AG04450 (cell line): ENCODE measurements around the gene RBM19. TPM values are rescaled to one million over a fixed set of nuclear protein-coding genes. Genes with fewer than 3 reads are reported as not detected.

Experiments used
- CTCF ChIA-PET: fragments of 300-600, 350-600 bp; formaldehyde crosslinking; extraction: SDS; loops from one replicate; lab custom pipeline; 2022; ENCODE audit warnings: antibody characterized with exemption, inconsistent platforms; lab: Charles Lee
- POLR2A ChIA-PET: fragments of 350-600 bp; formaldehyde crosslinking; extraction: SDS; loops from one replicate; lab custom pipeline; 2021; ENCODE audit warnings: antibody characterized with exemption, inconsistent platforms; lab: Yijun Ruan, JAX
- DNase-seq: peaks from one replicate; pipeline ENCODE4 v3.0.0-alpha.2; 2011; ENCODE audit warnings: low read depth, low spot score
- H3K27ac ChIP-seq: one replicate; pipeline ENCODE4 v1.5.1; 2012; ENCODE audit warnings: low read depth, low read length, control low read depth
- H3K27me3 ChIP-seq: one replicate; pipeline ENCODE4 v1.6.0; 2012; ENCODE audit warnings: low read length; ENCODE audit not compliant: control insufficient read depth, insufficient read depth
- H3K4me3 ChIP-seq: 2 replicates; pipeline ENCODE4 v1.5.1; 2011; ENCODE audit warnings: mild to moderate bottlenecking, low read depth, low read length, control low read depth
- H3K9me3 ChIP-seq: 2 replicates; pipeline ENCODE4 v1.5.1; 2012; ENCODE audit warnings: low read length; ENCODE audit not compliant: control insufficient read depth, insufficient read depth
- polyA plus RNA-seq: library from polyadenylated mRNA; depleted of rRNA; stranded (reverse); fragments of >200 nt; gene quantifications from 2 replicates; pipeline ENCODE4 v1.2.3, GENCODE V29; 2011
- TF ChIP-seq, protein P1 (sequence below): IDR thresholded peaks from 2 replicates; pipeline ENCODE4 v1.5.1; 2011; ENCODE audit warnings: low read depth, low read length, control low read depth, inconsistent platforms

RBM19 gene
- polyA plus RNA-seq, 1 experiment: 10.6 TPM

DNA sequence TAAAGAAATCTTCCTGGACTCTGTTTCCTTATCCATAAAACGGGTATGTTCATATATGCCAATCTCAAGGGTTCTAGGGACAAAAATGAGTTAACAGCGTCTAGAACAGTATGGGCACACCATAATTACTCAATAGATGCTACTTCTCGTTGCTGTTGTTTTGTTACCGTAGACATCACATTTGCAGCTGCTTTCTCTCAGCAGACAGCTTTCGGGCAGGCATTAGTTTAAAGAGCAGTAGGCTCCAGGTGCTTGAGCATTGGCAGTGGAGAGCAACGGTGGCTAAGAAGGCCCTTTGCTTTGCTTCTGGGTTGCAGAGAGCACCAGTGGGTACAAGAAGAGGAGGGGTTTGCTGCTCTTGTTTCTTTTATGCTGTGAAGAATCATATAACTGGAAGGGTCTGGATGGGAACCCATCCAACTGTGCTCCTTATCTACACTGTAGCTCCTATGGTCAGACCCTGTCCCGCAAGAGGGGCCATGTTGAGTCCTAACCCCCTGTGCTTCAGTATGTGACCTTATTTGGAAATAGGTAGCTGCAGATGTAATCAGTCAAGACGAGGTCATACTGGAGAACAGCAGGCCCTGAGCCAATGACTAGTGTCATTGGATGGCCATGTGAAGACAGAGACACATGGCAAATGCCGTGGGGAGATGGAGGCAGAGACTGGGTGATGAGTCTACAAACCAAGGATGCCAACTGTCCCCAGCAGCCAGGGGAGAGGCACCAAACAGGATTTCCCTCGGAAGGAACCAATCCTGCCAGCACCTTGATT, 120.0 kb downstream of the RBM19 start:
- TF ChIP-seq, protein P1, sequence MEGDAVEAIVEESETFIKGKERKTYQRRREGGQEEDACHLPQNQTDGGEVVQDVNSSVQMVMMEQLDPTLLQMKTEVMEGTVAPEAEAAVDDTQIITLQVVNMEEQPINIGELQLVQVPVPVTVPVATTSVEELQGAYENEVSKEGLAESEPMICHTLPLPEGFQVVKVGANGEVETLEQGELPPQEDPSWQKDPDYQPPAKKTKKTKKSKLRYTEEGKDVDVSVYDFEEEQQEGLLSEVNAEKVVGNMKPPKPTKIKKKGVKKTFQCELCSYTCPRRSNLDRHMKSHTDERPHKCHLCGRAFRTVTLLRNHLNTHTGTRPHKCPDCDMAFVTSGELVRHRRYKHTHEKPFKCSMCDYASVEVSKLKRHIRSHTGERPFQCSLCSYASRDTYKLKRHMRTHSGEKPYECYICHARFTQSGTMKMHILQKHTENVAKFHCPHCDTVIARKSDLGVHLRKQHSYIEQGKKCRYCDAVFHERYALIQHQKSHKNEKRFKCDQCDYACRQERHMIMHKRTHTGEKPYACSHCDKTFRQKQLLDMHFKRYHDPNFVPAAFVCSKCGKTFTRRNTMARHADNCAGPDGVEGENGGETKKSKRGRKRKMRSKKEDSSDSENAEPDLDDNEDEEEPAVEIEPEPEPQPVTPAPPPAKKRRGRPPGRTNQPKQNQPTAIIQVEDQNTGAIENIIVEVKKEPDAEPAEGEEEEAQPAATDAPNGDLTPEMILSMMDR: no peak
- H3K27me3 ChIP-seq: no peaks in the 10 kb centered on the region
- H3K9me3 ChIP-seq: no peaks in the 10 kb centered on the region; the same call in 1 of the 2 replicates
- ChIA-PET POLR2A (no interaction called here), CTCF (interaction anchor here (0.6 kb wide), 1 partner anchor 1499 kb away, joined by 4 read pairs; no protein-coding TSS in a partner anchor)
- no peak overlapping the region for H3K4me3 ChIP-seq
- H3K27ac ChIP-seq: no peak overlapping the region
- no peak for DNase-seq

DNA sequence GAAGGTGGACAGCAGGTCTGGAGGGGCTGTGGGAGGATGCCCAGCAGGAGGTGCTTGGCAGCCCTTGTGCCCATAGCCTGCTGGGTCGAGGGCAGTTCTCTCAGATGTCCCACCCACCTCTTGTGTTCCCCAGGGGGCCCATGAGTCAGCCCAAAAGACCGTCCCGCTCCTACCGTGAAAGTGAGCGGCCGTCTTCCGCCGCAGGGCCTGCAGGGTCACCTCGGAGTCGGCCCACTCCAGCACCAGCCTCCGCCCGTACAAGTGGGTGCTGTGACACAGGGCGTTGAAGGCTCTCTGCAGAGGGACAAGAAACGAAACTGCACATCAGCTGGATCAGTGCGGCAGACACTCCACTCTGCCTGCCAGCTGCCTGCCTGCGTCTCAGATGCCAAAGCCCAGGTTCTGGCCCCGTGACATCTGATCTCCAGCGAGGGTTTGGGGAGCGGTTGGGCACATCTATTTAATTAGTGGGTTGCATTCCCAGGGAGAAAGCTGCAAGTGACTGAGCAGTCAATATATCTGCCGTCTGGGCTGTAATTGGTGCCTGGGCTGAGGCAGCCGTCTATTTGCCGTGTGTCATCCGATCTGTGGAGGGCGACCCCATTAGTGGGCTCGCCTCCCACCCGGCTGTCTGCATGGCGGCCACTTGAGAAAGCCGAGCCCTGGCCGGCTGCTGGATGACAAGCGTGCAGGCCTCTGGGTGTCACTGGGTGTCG, 121.5 kb downstream of the RBM19 start:
- H3K4me3 ChIP-seq: no peak overlapping the region
- no peaks in the 10 kb centered on the region for H3K27me3 ChIP-seq
- TF ChIP-seq, protein P1: no peak
- no peak for DNase-seq
- CTCF ChIA-PET: no interaction called here
- POLR2A ChIA-PET: no interaction called here
- H3K27ac ChIP-seq: no peak overlapping the region
- H3K9me3 ChIP-seq: no peaks in the 10 kb centered on the region; the same call in 1 of the 2 replicates

DNA sequence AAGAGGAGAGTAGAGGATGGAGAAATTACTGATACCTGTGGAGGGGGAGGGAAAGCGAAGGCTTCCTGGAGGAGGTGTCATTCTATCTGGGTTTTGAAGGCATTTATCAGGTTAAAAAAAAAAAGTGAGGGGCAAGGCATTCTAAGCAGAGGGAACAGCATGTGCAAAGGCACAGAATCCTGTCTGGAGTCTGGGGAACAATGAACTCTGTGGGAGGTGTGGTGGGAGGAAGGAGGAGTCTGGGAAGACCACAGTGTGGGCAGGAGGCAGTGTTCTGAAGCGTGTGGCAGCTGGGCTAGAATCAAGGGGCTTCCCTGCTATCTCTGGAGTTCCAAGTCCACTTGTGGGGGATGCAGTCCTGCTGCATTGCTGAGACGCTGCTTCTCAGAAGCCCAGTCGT, 123.4 kb downstream of the RBM19 start:
- ChIA-PET CTCF (no interaction called here), POLR2A (no interaction called here)
- no peaks in the 10 kb centered on the region; the same call in 1 of the 2 replicates for H3K9me3 ChIP-seq
- H3K27me3 ChIP-seq: no peaks in the 10 kb centered on the region
- TF ChIP-seq, protein P1: no peak
- DNase-seq: no peak
- H3K4me3 ChIP-seq: no peak overlapping the region
- H3K27ac ChIP-seq: no peak overlapping the region

DNA sequence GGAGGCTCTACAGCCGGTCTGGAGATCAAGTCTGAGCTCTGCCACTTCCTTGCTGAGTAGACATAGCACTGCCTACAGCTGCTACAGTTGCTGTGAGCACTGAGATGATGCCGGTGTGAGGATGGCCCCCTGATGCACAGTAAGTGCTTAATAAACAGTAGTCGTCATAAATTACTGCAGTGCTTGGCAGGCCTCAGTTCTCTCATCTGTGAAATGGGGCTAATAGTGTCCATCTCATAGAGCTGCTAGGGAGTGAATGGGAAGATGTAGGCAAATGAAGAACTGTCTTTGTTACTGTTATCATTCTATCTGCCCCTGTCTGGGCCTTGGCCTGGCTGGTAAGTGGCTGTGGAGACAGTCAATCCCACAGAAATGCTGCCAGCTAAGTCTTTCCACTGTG, 124.3 kb downstream of the RBM19 start:
- POLR2A ChIA-PET: no interaction called here
- no peak overlapping the region for H3K4me3 ChIP-seq
- DNase-seq: no peak
- H3K27ac ChIP-seq: no peak overlapping the region
- H3K27me3 ChIP-seq: no peaks in the 10 kb centered on the region
- TF ChIP-seq, protein P1: no peak
- no peaks in the 10 kb centered on the region; the same call in 1 of the 2 replicates for H3K9me3 ChIP-seq
- CTCF ChIA-PET: no interaction called here

DNA sequence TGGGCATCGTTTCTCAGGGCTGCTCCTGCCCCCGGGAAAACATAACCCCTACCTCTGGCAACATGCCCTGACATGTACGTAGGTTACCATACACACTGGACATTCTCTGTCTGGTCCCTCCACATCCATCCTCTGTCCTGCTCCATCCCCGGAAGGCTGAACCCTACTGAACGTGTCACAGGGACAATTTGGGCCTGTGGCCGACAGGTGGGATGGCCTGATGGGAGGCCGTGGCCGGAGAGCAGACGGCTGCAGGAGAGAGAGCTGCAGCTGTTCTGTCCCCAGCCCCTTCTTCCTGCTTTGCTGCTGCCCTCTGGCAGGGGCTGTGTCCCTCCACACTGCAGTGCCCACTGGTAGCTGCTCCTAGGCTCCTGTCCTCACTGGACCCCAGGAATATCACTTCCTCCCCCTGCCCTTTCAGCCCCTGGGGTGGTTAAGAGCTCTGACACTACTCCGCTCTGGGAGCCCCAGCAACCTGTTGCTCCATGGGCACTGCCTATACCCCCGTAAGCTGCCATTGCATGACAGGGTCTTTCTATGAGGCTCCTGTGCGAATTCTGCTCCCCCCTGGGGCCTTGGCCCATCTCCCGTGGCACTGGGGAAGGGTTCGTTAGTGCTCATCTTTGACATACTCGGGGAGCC, 125.6 kb downstream of the RBM19 start:
- Histone ChIP-seq H3K27me3 (no peaks in the 10 kb centered on the region), H3K4me3 (no peak overlapping the region), H3K27ac (no peak overlapping the region), H3K9me3 (no peaks in the 10 kb centered on the region; the same call in 1 of the 2 replicates)
- POLR2A ChIA-PET: no interaction called here
- no peak for DNase-seq
- CTCF ChIA-PET: no interaction called here
- TF ChIP-seq, protein P1: no peak
